Measurements from ENCODE around the gene SDR9C7. TPM values are rescaled to one million over a fixed set of nuclear protein-coding genes. Genes with fewer than 3 reads are reported as not detected.
"Not testable (repeated sequence)": the region's sequence is repeated elsewhere in the genome, so short reads cannot be mapped to it uniquely, and the experiment has no call there.

SDR9C7 gene
- total RNA-seq = not detected

DNA sequence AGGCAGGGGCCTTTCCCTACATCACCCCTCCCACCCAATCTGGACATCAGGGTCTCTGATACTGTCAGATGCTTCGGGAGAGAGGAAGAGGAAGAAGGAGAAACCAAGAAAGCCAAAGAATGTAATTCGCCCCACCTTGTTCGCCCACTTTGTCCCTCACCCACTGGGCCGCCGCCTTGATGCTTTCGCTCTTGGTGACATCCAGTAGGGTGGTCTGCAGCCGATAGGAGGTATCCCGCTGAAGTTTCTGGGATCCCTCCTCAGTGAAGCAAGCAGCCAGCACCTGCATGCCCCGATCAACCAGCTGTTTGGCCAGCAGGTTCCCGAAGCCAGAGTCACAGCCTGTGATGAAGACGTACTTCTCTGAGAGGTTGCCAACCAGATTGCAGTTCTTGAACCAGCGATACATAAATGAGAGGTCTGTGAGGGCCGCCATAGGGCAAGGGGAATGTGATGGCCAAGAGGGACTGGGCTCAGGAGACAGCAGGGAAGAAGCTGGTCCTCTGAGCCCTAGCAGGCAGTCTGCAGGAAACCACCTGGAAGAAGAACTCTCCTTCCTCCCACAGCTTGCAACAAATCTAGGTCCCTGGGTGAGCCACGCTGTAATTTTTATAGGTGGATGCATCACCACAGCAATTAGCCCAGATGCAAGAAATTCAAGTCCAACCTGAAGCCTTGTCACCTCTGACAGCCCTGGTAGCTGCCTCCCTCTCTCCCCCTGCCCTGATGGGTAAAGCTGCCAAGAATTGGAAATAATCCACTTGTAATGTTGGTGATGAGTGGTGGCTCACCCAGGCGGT lies at the start of gene SDR9C7:
SDR9C7 (minus strand) TSS at position 583 of the 800 bp plus-strand sequence; CDS start at position 436, 147 bp downstream.
- Histone ChIP-seq H3K27ac (no peak within 1 kb of the TSS), H3K9me3 (no peaks in the 10 kb centered on the region), H3K4me3 (no peak within 1 kb of the TSS)

DNA sequence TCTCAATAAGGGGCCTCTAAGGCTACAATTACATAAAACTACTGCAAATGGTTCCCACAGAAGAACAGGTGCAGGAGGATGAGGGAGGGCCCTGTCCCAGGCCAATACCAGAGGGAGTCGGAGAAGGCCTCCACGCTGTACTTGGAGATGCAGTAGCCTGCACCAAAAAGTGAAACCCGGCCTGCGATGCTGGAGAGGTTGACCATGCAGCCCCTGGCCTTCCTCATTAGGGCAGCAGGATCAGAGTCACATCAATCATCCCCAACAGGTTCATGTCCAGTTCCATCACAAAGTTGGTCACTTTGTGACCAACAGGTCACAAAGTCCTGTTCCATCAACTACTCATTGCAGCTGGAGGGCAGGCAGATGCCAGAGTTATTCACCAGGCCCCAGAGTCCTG lies 49.2 kb upstream of the SDR9C7 start:
- TF ChIP-seq, protein P1, sequence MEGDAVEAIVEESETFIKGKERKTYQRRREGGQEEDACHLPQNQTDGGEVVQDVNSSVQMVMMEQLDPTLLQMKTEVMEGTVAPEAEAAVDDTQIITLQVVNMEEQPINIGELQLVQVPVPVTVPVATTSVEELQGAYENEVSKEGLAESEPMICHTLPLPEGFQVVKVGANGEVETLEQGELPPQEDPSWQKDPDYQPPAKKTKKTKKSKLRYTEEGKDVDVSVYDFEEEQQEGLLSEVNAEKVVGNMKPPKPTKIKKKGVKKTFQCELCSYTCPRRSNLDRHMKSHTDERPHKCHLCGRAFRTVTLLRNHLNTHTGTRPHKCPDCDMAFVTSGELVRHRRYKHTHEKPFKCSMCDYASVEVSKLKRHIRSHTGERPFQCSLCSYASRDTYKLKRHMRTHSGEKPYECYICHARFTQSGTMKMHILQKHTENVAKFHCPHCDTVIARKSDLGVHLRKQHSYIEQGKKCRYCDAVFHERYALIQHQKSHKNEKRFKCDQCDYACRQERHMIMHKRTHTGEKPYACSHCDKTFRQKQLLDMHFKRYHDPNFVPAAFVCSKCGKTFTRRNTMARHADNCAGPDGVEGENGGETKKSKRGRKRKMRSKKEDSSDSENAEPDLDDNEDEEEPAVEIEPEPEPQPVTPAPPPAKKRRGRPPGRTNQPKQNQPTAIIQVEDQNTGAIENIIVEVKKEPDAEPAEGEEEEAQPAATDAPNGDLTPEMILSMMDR (IDR thresholded peaks at IDR 0.05) = no peak
- intact Hi-C loops (cut with DNase I) = no loop called here
- DNase-seq = no peak
- no peaks in the 10 kb centered on the region for H3K27me3 ChIP-seq
- no peaks in the 10 kb centered on the region for H3K4me1 ChIP-seq
- no peak overlapping the region for H3K9ac ChIP-seq (ENCODE audit: low read depth in 2 of 2, low read length in 2 of 2)
- H3K4me3 ChIP-seq = no peak overlapping the region
- no peaks in the 10 kb centered on the region for H3K9me3 ChIP-seq
- H3K36me3 ChIP-seq = no peaks in the 10 kb centered on the region
- H3K27ac ChIP-seq = no peak overlapping the region

More for the DNA sequence above, at the start of gene SDR9C7:
- Histone ChIP-seq H3K4me1 (no peaks in the 10 kb centered on the region), H3K36me3 (no peaks in the 10 kb centered on the region), H3K27me3 (no peaks in the 10 kb centered on the region), H3K9ac (ENCODE audit: low read depth in 2 of 2, low read length in 2 of 2) (no peak within 1 kb of the TSS)
- intact Hi-C loops (cut with DNase I) = no loop called here
- DNase-seq = no peak
- TF ChIP-seq, protein P1 (IDR thresholded peaks at IDR 0.05) = no peak

DNA sequence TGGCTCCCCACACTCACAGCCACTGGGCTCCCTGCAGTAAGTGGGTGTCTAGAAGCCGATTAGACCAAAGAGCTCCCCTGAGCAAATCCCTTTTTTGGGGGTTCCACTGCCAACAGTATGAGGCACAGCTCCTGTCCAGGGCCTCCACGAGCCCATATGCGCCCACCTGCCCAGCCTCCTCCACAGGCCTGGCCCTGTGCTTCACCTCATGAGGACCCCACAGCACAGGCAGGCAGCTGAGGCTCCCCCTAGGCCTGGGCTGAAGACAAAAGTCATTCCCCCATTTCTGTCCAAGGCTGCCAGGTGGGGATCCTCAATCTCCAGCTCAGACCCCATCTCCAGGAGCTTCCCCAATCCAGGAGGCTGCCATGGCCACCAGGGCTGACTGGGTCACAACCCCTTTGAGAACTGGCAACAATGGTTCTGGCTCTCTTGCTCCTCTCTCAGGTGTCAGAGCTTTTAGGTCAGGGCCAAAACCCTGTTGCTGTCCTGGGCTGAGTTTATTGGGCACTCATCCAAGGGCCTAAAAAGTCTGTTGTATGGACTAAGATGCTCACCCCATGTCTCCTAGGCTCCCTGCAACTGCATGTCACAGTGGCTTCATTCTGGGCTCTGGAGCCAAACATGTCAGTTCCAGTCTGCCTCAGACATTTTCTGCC lies 48.5 kb upstream of the SDR9C7 start:
- H3K9me3 ChIP-seq; H3K4me1 ChIP-seq; H3K36me3 ChIP-seq; H3K4me3 ChIP-seq; H3K9ac ChIP-seq (ENCODE audit: low read depth in 2 of 2, low read length in 2 of 2); H3K27me3 ChIP-seq; H3K27ac ChIP-seq; DNase-seq; intact Hi-C loops (cut with DNase I): not testable (repeated sequence)

DNA sequence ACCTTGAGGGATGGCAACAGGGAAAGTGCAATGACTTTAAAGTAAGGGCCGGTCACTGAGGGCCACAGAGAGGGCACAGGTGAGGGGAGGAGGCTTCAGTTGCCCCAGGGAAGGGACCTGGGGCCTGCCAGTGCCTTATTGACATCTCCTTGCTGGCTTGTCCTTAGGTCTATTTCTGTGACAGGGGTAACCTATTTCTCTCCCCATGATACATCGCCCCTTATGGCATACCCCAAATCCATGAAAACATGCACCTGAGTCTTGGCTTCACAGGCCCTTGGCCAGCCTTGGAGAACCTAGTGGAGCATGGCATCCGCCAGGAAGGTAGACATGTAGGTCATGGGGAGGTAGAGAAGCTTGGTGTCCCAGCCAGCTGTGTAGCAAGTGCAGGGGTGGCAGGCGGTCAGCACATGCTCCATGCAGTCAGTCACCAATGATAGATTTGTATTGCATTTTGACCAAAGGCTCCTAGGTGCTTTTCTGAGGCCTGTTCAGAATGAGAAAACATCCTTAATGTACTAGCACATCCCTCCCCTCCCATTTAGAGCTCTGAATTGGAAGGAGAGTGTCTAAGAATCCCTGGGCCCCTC lies 46.8 kb upstream of the SDR9C7 start:
- TF ChIP-seq, protein P1 (IDR thresholded peaks at IDR 0.05) = no peak
- H3K27ac ChIP-seq = no peak overlapping the region
- H3K9me3 ChIP-seq = no peaks in the 10 kb centered on the region
- intact Hi-C loops (cut with DNase I) = no loop called here
- DNase-seq = no peak
- no peaks in the 10 kb centered on the region for H3K27me3 ChIP-seq
- no peaks in the 10 kb centered on the region for H3K4me1 ChIP-seq
- H3K4me3 ChIP-seq = no peak overlapping the region
- no peaks in the 10 kb centered on the region for H3K36me3 ChIP-seq
- no peak overlapping the region for H3K9ac ChIP-seq (ENCODE audit: low read depth in 2 of 2, low read length in 2 of 2)

DNA sequence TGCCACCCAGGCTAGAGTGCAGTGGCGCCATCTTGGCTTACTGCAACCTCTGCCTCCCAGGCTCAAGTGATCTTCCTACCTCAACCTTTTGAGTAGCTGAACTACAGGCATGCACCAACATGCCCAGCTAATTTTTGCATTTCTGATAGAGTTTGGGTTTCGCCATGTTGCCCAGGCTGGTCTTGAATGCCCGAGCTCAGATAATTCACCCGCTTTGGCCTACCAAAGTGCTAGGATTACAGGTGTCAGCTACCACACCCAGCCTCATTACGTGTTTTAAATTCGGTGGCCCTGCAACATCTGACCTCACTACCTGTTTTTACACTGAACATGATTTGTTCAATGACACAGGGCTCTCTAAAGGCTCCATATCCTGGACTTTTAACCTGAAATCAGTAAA lies 46.1 kb upstream of the SDR9C7 start:
- H3K9ac ChIP-seq (ENCODE audit: low read depth in 2 of 2, low read length in 2 of 2) = no peak overlapping the region
- intact Hi-C loops (cut with DNase I) = no loop called here
- no peak for DNase-seq
- no peaks in the 10 kb centered on the region for H3K36me3 ChIP-seq
- no peak overlapping the region for H3K4me3 ChIP-seq
- H3K27me3 ChIP-seq = no peaks in the 10 kb centered on the region
- TF ChIP-seq, protein P1 (IDR thresholded peaks at IDR 0.05) = no peak
- H3K27ac ChIP-seq = no peak overlapping the region
- H3K9me3 ChIP-seq = no peaks in the 10 kb centered on the region
- no peaks in the 10 kb centered on the region for H3K4me1 ChIP-seq
